ENCODE results near the gene SMOC2. TPM values are rescaled to one million over a fixed set of nuclear protein-coding genes. Genes with fewer than 3 reads are reported as not detected.
"Not testable (repeated sequence)": the region's sequence is repeated elsewhere in the genome, so short reads cannot be mapped to it uniquely, and the experiment has no call there.

The SMOC2 gene
- total RNA-seq, 2 experiments from 2014 or later: not detected

DNA sequence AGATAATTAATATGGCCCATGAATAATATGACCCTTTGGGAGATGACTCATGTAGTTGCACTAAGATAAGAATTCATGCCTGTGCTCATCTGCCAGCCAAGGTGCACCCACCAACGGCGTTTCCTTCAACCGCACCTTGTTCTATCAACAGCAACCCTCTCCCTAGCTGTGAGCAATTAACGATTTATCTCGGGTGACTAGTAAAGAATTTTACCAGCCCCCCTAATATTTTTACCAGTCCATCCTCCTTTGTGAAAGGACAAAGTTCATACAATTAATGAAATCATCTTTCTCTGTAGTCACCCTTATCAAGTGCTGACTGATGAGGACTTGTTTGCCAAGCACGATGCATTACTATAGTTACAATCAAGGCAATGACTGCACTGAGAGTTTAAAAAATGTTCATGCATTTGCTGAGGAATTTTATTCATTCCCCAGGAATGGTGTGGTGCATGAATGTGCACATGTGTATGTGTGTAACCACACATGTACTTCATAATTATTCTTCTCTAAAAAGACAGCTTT lies 118.7 kb downstream of the SMOC2 start:
- POLR2A ChIA-PET: no interaction called here

DNA sequence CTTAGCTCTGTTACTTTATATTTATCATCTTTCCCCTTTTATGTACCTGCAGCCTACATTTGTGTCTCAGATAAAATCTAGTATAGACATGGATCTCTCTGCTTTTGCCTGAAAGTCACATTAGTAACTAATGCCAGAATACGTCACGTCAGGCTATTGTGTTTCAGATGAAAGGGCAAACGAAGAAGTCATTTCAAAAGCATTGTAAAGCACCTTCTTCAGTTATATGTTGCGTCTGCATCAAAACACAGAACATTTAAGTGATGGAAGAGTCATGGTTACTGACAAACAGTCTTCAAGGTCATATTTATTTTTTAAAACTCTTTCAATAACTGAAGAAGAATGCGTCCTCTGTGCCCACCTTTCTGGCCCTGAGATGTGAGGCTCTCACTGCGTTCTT lies 119.1 kb downstream of the SMOC2 start:
- POLR2A ChIA-PET: no interaction called here

More for the DNA sequence above, 118.7 kb downstream of the SMOC2 start:
- CTCF ChIA-PET: no interaction called here

DNA sequence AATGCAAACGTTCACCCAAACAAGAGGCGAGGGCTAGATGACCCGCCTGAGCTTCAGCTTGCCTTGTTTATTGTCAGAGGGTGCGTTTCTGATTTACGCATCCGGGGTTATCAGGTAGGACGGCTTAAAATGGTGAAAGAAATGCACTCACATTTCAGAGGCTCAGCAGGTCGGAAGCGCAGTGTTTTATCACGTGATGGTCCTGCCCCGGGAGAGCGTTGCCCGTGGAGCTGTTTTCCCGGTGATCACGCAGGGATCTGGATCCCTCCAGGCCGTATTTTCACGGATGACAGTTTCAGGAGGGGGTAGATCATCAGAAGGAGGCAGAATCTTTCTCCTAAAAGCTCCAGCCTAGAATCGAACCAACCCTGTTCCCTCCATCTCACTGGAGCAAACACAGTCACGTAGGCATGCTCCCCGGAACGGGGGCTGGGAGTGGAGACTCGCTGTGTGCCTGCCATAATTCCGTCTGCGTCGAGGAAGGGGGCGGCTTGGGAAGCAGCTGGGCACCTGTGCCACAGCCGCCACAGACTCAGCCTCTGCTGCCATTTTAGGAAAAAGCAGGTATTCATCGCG lies 121.7 kb downstream of the SMOC2 start:
- POLR2A ChIA-PET: no interaction called here
- CTCF ChIA-PET: no interaction called here

More for the DNA sequence above, 119.1 kb downstream of the SMOC2 start:
- CTCF ChIA-PET: no interaction called here

DNA sequence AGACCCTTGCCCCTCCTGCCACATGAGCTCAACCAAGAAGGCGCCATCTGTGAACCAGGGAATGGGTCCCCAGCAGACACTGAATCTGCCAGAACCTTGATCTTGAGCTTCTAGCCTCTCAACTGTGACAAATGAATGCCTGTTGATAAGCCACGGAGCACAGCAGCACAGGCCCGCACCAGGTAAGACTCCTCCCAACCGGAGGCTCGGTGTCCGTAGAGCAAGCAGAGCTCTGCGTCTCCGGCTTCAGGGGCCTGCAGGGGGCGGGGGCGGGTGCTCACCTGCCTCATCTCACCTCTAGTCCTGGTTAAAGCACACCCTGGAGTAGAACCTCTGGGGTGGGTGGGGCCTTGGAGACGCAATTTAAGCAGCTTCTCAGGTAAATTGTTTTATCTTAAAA lies 122.7 kb downstream of the SMOC2 start:
- ChIA-PET CTCF (no interaction called here), POLR2A (no interaction called here)

DNA sequence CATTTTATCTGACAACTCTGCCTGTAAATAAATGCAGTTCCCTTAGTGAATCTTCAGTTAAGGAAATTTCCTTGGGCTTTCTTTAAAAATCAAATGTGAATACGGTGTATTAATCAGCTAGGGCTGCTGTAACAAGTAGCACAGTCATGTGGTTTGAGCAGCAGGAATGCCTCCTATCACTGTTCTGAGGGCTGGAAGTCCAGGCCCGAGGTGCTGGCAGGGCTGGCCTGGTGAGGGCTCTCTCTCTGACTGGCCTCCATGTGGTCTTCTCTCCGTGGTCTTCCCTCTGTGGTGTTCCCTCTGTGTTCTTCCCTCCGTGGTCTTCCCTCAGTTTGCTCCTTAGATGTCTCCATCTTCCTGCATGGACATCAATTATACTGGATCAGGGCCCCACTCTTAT lies 124.1 kb downstream of the SMOC2 start:
- CTCF ChIA-PET: no interaction called here
- POLR2A ChIA-PET: no interaction called here

- CTCF ChIA-PET: no interaction called here
Measured at GRCh38 chr6:168570211-168570610, 129.2 kb downstream of the SMOC2 start.

GRCh38 chr6:168571268-168571667 lies 130.3 kb downstream of the SMOC2 start:
- CTCF ChIA-PET: no interaction called here
- POLR2A ChIA-PET: no interaction called here

More at GRCh38 chr6:168570211-168570610, 129.2 kb downstream of the SMOC2 start:
- POLR2A ChIA-PET: no interaction called here

DNA sequence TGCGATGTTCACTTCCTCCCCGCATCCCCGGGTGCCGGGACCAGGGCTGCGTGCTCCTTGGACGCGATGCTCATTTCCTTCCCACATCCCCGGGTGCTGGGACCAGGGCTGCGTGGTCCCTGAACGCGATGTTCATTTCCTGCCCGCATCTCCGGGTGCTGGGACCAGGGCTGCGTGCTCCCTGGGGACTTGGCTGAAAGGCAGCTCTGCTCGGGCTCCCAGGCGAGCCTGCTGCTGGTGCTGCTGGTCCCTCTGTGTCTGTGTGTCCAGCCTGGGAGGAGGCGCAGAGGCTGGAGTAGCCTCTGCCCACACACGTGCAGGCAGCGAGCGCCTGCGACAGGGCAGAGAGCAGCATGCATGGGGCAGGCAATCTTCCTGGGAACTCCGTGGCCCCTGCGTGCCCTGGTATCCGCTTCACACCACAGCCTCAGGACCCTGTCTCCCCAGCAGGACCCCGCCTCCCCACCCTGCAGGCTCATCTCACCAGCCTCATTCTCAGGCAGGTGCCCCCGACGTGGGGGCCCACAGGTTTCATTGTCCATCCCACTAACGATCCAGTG lies 132.4 kb downstream of the SMOC2 start:
- POLR2A ChIA-PET, CTCF ChIA-PET: not testable (repeated sequence)

DNA sequence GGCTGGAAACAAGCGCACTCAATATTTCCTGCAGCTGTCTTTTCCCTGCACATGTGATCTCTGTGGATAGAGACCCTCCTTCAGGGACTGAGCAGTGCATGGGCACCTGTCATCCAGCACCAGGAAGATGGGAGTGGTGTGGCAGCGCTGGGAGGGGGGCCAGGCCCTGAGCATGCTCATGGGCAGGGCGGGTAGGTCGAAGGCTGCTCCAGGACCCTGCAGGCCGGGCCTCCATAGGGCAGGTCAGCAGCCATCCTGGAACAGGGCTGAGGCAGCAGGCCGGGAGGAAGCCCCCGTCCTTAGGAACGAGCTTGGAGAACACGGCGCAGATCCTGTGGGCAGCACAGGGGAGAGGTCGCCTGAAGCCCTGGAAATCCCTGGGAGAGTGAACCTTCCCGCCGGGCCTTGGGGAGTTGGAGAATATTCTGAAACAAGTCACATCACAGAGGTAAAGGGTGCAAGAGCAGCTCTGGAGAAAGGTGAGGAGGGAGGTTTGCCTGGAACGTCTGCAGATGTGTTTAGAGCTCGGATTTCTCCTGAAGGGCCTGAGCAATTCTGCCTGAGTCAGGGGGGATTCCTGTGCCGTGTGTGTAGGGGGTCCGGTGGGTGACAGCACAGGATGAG lies 133.2 kb downstream of the SMOC2 start:
- CTCF ChIA-PET: no interaction called here
- POLR2A ChIA-PET: no interaction called here

DNA sequence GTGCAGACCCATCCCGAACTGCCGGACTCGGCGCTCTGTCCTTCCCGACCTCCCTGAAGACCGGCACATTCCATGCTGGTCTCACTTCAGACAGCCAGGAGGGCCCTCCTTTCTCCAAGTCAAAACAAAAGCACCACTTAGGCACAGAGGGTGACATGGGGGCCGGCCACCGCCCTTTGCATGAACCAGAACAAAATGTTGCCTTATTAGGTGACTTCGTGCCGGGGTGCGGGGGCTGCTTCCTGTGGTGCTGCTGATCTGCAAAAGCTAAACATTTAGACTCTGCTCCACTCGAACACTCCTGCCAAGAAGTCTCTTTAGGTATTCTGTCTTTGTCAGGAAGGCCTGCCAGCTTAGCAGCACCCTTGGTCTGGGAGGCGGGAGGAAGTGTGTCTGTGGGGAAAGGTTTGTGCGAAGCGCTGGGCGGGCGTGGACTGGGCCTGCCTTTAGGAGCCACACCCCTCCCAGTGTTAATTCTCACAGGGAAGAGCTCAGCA lies 133.8 kb downstream of the SMOC2 start:
- CTCF ChIA-PET: no interaction called here
- POLR2A ChIA-PET: no interaction called here

DNA sequence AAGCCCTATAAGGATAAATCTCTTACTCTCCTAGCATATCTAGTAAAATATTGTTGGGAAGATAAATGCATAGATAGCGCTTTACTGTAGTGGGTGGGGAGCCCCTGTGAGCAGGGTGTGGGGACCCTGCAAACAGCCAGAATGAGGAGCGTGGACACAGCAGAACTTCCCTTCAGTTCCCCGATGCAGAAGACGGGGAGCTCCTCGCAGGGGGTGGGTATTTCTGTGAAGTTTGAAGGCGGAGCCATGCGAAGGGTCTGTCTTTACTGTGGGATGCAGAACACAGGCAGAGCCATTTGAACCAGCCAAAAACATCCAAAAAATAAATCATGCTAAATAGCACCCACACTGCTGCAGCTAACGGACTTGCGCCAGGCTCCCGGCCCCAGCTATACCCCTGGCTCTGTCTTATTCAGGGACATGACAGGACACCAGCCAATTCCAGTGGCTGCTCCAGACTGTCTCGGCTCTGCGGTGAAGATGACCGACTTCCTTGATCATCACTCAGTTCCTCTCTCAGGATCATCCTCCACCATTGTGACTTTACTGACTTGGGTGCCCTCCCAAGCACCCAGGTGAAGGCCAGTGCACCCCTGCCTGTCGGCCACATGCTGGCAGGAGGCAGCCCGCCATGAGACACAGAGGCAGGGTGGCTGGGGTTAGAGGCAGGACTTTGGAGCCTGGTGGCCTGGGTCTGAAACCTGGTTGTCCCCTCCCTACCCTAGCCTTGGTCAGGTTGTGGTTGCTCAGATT lies 134.5 kb downstream of the SMOC2 start:
- CTCF ChIA-PET: no interaction called here
- POLR2A ChIA-PET: no interaction called here

GRCh38 chr6:168576388-168576787 lies 135.4 kb downstream of the SMOC2 start:
- ChIA-PET CTCF (no interaction called here), POLR2A (no interaction called here)

DNA sequence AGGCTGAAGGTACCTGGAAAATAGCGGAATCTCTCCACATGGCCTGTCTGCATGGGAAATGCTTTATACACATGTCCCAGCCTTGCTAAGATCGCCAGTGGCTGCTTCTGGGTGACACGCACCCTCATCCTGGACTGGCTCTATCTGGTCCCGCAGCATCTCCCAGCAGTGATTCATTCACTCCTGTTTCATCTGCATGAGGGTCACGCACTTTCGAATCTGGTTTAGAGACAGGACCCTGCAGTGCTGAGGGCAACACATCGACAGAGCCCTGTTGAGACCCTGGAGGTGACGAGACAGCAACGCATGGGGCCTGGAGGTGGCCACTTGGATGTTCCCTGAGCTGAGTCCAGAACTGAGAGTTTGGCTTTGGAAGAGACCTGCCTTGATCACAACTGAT lies 136.5 kb downstream of the SMOC2 start:
- CTCF ChIA-PET: no interaction called here
- POLR2A ChIA-PET: no interaction called here

DNA sequence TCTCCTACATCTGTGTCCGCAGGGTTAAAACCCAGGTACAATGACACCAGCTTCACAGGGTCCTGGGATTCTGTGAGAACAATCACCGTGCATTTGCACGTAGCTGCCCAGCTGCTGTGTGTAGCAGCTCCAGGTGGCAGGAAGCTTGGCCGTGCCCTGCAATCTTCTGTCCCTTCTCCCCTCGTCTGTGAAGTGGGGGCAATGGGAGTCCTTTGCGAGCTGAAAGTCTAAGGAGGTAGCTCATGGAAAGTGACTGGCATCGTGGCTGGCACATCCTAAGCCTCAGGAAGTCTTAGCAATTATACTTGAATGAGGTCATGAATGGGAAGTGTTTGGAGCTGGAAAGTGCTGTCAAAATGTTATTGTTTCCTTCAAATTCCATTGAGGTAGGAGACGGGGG lies 137.1 kb downstream of the SMOC2 start:
- CTCF ChIA-PET: no interaction called here
- POLR2A ChIA-PET: no interaction called here

DNA sequence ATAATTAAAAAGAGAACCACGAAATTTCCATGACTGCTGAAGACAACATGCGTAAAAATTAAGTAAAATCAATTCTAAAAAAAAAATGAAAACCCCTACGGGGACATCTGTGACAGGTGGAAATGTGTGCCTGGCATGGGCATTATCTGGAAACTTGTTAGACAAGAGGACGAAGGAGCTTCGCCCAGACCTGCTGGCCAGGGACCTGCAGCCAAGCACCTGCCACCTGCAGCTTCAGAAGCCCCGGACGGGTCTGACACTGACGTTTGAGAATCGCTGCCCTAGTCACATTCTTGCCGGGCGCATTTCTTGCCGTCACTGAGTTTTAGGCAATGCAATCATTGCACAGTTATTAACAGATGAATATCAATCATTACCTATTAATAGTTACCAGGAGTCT lies 140.3 kb downstream of the SMOC2 start:
- ChIA-PET CTCF (no interaction called here), POLR2A (no interaction called here)

- ChIA-PET CTCF (no interaction called here), POLR2A (no interaction called here)
Measured at GRCh38 chr6:168581706-168582105, 140.7 kb downstream of the SMOC2 start.

DNA sequence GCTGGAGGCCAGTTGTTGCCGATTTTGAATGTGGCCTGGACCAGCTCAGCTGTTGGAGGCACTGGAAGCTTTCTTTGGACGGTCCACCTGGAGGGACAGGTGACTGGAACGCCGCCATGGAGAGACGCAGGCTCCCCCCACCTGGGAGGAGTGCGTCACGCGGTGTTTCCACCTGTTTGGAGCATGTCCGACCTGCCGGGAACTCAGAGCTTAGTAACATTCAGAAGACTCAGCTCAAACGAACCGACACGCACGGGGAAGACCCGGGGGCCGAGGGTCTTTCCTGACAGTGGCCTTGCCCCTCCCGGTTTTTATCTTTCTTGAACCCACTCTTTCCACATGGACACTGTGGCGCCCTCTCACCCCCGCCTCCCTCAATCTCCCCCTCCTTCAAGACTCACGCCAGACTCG lies 141.6 kb downstream of the SMOC2 start:
- ChIA-PET POLR2A (no interaction called here), CTCF (no interaction called here)

DNA sequence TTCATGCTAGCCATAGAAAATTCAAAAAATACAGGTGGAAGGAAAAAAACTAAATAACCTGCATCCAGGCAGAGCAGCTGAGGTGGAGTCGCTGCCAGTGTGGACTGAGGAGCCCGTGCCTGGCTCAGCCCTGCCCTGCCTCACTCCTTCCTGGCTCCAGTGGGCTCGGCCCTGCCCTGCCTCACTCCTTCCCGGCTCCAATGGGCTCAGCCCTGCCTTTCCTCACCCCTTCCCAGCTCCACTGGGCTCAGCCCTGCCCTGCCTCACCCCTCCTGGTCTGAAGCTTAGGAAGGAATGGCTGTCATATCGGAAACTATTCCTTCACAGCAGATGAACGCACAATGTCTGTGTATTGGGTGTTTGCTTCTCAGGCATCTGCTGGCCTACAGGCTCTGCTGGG lies 142.1 kb downstream of the SMOC2 start:
- ChIA-PET POLR2A (no interaction called here), CTCF (no interaction called here)

GRCh38 chr6:168583821-168584220 lies 142.8 kb downstream of the SMOC2 start:
- ChIA-PET POLR2A (no interaction called here), CTCF (no interaction called here)

DNA sequence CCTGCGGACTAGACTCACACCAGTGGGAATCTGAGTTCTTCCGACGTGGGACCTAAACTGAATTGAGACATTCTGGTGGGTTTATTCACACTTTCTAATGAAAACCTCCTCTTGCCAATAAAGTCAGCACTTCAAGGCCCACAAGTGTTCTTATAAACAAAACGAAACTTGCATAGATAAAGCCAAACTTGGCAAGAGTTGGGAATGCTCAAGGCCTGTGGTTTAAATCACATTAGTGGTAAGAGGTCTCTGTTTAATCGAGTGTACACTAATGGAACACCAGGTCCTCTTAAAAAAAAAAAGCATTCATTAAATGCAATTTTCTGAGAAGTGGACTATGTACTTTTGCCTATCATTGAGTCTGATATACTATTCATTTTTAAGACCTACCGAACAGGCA lies 143.3 kb downstream of the SMOC2 start:
- ChIA-PET POLR2A (no interaction called here), CTCF (no interaction called here)

DNA sequence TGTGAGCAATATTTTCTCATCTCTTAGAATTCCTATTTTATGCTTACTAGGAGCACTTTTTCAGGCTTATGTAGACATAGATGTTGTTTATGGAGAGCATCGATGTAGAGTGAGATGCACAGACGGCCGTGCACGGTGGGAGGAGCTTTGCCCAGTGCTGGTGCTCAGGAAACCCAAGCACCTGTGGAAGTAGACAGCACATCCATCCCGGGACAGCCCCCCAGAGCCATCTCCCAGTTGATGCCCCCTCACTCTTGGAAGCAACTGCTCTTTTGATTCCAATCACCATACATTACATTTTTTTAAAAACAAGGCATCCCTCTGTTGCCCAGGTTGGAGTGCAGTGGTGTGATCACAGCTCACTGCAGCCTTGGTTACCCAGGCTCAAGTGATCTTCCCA lies 143.7 kb downstream of the SMOC2 start:
- CTCF ChIA-PET: no interaction called here
- POLR2A ChIA-PET: no interaction called here

All from activated CD8-positive, alpha-beta memory T cell treated with anti-CD3 and anti-CD28 coated beads for 36 hours (primary cell).